ENCODE data around the gene SAMHD1. TPM values are rescaled to one million over a fixed set of nuclear protein-coding genes. Genes with fewer than 3 reads are reported as not detected.
A peak's percentile ranks its signal among the peaks of the same experiment; 100 is the strongest.
"Not testable (repeated sequence)": the region's sequence is repeated elsewhere in the genome, so short reads cannot be mapped to it uniquely, and the experiment has no call there.

Gene SAMHD1
- total RNA-seq, result 10 to 100 TPM; 50.4 to 57.7 TPM

DNA sequence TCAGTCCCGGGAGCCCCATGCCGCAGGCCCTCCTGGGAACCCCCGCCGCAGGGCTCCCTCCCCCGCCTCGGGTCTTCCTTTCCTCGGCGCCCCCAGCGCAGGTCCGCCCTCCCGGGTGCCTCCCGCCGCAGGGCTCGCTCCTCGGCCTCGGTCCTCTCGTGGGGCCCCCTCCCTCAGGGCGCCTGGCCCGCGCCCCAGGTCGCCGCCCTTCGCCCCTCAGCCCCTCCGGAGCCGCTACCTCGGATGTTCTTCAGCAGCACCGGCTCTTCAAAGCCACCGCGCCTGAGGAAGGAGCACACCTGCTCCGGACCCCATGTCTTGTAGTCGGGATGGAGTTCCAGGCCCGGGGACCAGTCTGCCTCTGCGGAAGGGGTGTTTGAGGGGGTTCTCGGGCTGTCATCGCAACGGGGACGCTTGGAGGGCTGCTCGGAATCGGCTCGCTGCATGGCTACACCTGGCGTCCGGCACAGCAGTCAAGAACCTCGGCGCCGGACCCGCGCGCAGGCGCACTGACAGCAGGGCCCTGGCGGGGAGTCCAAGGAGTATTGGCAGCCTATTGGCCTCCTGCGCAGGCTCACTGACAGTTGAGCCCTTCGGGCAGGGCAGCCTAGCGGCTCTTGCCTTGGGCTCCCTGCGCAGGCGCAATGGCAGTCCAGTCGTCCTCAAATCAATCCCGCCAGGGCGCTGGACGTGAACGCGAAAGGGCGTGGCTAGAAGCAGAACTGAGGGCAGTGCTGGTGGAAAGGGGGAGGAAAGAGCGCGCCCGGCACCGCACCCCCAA lies at the start of gene SAMHD1:
Gene SAMHD1 (minus strand): TSS at position 511 of the 781 bp plus-strand sequence. CDS start 65 bp downstream, at position 446.
- Mint-ChIP-seq H3K4me3 (peak within 1 kb of the TSS; percentile 98), H3K9me3 (no peaks in the 10 kb centered on the region), H3K36me3 (peaks cover 12% of the 10 kb centered on the region), H3K27ac (peak within 1 kb of the TSS; percentile 92), H3K4me1 (ENCODE audit: low read depth) (peaks cover 44% of the 10 kb centered on the region), H3K27me3 (no peaks in the 10 kb centered on the region)
- DNase-seq, result peak; percentile 95
- ChIA-PET CTCF (no interaction called here), POLR2A (interaction anchor here (1.6 kb wide), 1 partner anchor 144 kb away, joined by 5 read pairs; the partner anchor contains the start of gene RBL1)
- intact Hi-C loops (cut with micrococcal nuclease), result loop anchor here (1.0 to 2.0 kb wide), 4 partner anchors 17 to 144 kb away; partner anchors contain the start of gene RBL1

GRCh38 chr20:37000171-37000570 lies 48.7 kb upstream of the SAMHD1 start:
- H3K4me3 Mint-ChIP-seq; H3K9me3 Mint-ChIP-seq; DNase-seq; CTCF ChIA-PET; intact Hi-C loops (cut with micrococcal nuclease); POLR2A ChIA-PET; H3K4me1 Mint-ChIP-seq (ENCODE audit: low read depth); H3K27ac Mint-ChIP-seq; H3K27me3 Mint-ChIP-seq: not testable (repeated sequence)
- H3K36me3 Mint-ChIP-seq, result peaks cover 40% of the 10 kb centered on the region

GRCh38 chr20:36998652-36999051 lies 47.1 kb upstream of the SAMHD1 start:
- POLR2A ChIA-PET, result no interaction called here

GRCh38 chr20:36997121-36997520 lies 45.6 kb upstream of the SAMHD1 start:
- ChIA-PET CTCF (no interaction called here), POLR2A (no interaction called here)
- Mint-ChIP-seq H3K27ac (no peak overlapping the region), H3K4me1 (ENCODE audit: low read depth) (peaks cover 4% of the 10 kb centered on the region), H3K9me3 (peaks cover 7% of the 10 kb centered on the region), H3K36me3 (peaks cover 43% of the 10 kb centered on the region), H3K4me3 (no peak overlapping the region), H3K27me3 (no peaks in the 10 kb centered on the region)
- no peak for DNase-seq
- intact Hi-C loops (cut with micrococcal nuclease), result no loop called here

More at GRCh38 chr20:36998652-36999051, 47.1 kb upstream of the SAMHD1 start:
- peak overlapping the region; percentile 76 for H3K27ac Mint-ChIP-seq
- no peaks in the 10 kb centered on the region for H3K27me3 Mint-ChIP-seq
- intact Hi-C loops (cut with micrococcal nuclease), result no loop called here
- H3K9me3 Mint-ChIP-seq, result no peaks in the 10 kb centered on the region
- CTCF ChIA-PET, result no interaction called here
- H3K4me1 Mint-ChIP-seq (ENCODE audit: low read depth), result peaks cover 4% of the 10 kb centered on the region
- no peak for DNase-seq
- no peak overlapping the region for H3K4me3 Mint-ChIP-seq
- H3K36me3 Mint-ChIP-seq, result peaks cover 48% of the 10 kb centered on the region

DNA sequence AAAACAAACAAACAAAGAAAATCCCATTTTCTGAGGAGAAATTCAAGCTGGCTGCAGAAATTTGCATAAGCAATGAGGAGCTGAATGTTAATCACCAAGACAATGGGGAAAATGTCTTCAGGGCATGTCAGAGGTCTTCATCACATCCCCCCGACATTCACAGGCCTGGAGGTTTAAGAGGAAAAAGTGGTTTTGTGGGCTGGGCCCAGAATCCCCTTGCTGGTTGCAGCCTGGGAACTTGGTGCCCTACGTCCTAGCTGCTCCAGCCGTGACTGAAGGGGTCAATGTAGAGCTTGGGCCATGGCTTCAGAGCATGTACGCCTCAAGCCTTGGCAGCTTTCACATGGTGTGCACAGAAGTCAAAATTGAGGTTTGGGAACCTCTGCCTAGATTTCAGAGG lies 42.7 kb upstream of the SAMHD1 start:
- H3K27ac Mint-ChIP-seq, result not testable (repeated sequence)

DNA sequence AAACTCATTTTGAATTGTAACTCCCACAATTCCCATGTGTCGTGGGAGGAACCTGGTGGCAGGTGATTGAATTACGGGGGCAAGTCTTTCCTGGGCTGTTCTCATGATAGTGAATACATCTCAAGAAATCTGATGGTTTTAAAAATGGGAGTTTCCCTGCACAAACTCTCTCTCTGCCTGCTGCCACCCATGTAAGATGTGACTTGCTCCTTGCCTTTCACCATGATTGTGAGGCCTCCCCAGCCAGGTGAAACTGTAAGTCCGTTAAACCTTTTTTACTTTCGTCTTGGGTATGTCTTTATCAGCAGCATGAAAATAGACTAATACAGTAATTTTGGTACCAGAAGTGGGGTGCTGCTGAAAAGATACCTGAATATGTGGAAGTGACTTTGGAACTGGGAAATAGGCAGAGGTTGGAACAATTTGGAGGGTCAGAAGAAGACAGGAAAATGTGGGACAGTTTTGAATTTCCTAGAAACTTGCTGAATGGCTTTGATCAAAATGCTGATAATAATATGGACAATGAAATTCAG lies 41.4 kb upstream of the SAMHD1 start:
- no peak for DNase-seq
- Mint-ChIP-seq H3K4me3 (no peak overlapping the region), H3K36me3 (peaks cover 41% of the 10 kb centered on the region), H3K4me1 (ENCODE audit: low read depth) (peaks cover 19% of the 10 kb centered on the region), H3K27ac (no peak overlapping the region), H3K9me3 (peaks cover 7% of the 10 kb centered on the region), H3K27me3 (no peaks in the 10 kb centered on the region)
- ChIA-PET CTCF (no interaction called here), POLR2A (no interaction called here)
- intact Hi-C loops (cut with micrococcal nuclease), result no loop called here

More for the DNA sequence above, 42.7 kb upstream of the SAMHD1 start:
- CTCF ChIA-PET, result interaction anchor here (0.8 kb wide), 1 partner anchor 90 kb away, joined by 3 read pairs; no protein-coding TSS in a partner anchor
- POLR2A ChIA-PET; DNase-seq; intact Hi-C loops (cut with micrococcal nuclease); H3K4me3 Mint-ChIP-seq; H3K27me3 Mint-ChIP-seq; H3K9me3 Mint-ChIP-seq: not testable (repeated sequence)
- Mint-ChIP-seq H3K4me1 (ENCODE audit: low read depth) (peaks cover 10% of the 10 kb centered on the region), H3K36me3 (peaks cover 46% of the 10 kb centered on the region)

GRCh38 chr20:36991703-36992102 lies 40.2 kb upstream of the SAMHD1 start:
- peaks cover 20% of the 10 kb centered on the region for H3K4me1 Mint-ChIP-seq (ENCODE audit: low read depth)
- H3K27me3 Mint-ChIP-seq, result no peaks in the 10 kb centered on the region
- no peak overlapping the region for H3K4me3 Mint-ChIP-seq
- POLR2A ChIA-PET, result interaction anchor here (1.6 kb wide), 1 partner anchor 17 kb away, joined by 3 read pairs; no protein-coding TSS in a partner anchor
- no peak for DNase-seq
- intact Hi-C loops (cut with micrococcal nuclease), result no loop called here
- peaks cover 7% of the 10 kb centered on the region for H3K9me3 Mint-ChIP-seq
- peaks cover 36% of the 10 kb centered on the region for H3K36me3 Mint-ChIP-seq
- CTCF ChIA-PET, result no interaction called here
- H3K27ac Mint-ChIP-seq, result no peak overlapping the region

DNA sequence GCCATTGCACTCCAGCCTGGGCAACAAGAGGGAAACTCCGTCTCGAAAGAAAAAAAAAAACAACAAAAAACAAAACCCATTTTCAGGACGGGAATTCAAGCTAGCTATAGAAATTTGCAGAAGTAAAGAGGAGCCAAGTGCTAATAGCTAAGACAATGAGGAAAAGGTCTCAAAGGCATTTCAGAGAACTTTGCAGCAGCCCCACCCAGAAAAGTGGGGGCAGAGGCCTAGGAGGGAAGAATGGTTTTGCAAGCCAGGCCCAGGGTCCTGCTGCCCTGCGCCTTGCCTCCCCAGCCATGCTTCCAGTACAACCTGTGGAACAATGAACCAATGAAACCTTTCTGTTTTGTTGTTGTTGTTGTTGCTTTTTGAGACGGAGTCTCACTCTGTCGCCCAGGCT lies 38.3 kb upstream of the SAMHD1 start:
- ChIA-PET CTCF (no interaction called here), POLR2A (no interaction called here)
- peaks cover 23% of the 10 kb centered on the region for H3K36me3 Mint-ChIP-seq
- intact Hi-C loops (cut with micrococcal nuclease), result no loop called here
- H3K4me1 Mint-ChIP-seq (ENCODE audit: low read depth), result peaks cover 20% of the 10 kb centered on the region
- peaks cover 7% of the 10 kb centered on the region for H3K9me3 Mint-ChIP-seq
- no peak overlapping the region for H3K4me3 Mint-ChIP-seq
- no peaks in the 10 kb centered on the region for H3K27me3 Mint-ChIP-seq
- no peak overlapping the region for H3K27ac Mint-ChIP-seq
- no peak for DNase-seq

DNA sequence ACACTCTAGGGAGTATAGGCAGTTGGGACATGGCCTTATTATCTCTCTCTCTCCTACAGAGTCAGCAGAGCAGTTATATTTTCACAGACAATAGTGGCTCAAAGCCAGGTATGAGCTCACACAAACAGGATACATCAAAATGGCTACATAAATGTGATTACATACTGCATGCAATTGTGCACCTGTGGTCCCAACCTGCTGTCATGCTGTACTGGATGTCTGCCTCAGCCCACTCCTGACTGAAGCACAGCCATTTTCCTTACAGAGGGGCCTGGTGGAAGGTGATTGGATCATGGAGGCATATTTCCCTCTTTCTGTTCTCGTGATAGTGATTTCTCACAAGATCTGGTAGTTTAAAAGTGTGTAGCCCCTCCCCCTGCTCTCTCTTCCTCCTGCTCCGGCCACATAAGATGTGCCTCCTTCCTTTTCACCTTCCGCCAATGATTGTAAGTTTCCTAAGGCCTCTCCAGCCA lies 37.0 kb upstream of the SAMHD1 start:
- H3K4me3 Mint-ChIP-seq, result no peak overlapping the region
- peaks cover 20% of the 10 kb centered on the region for H3K4me1 Mint-ChIP-seq (ENCODE audit: low read depth)
- no peaks in the 10 kb centered on the region for H3K27me3 Mint-ChIP-seq
- H3K36me3 Mint-ChIP-seq, result peaks cover 14% of the 10 kb centered on the region
- CTCF ChIA-PET, result no interaction called here
- DNase-seq, result peak; percentile 23
- POLR2A ChIA-PET, result no interaction called here
- H3K27ac Mint-ChIP-seq, result peak overlapping the region; percentile 26
- intact Hi-C loops (cut with micrococcal nuclease), result no loop called here
- H3K9me3 Mint-ChIP-seq, result peaks cover 7% of the 10 kb centered on the region

DNA sequence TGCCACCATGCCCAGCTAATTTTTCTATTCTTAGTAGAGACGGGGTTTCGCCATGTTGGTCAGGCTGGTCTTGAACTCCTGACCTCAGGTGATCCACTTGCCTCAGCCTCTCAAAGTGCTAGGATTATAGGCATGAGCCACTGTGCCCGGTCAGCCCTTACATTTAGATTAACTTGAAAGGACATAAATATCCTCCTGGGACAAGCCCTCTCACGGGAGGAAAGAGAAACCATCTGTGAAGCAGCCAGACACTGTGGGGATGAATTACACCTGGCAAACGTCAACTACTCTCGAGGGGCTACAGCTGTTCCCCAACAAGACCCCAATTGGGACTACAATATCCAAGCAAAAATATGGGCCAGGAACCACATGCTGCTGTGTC lies 32.7 kb upstream of the SAMHD1 start:
- H3K27me3 Mint-ChIP-seq, result no peaks in the 10 kb centered on the region
- peaks cover 14% of the 10 kb centered on the region for H3K4me1 Mint-ChIP-seq (ENCODE audit: low read depth)
- H3K27ac Mint-ChIP-seq, result no peak overlapping the region
- ChIA-PET CTCF (no interaction called here), POLR2A (no interaction called here)
- DNase-seq, result no peak
- no peaks in the 10 kb centered on the region for H3K9me3 Mint-ChIP-seq
- intact Hi-C loops (cut with micrococcal nuclease), result no loop called here
- peaks cover 6% of the 10 kb centered on the region for H3K36me3 Mint-ChIP-seq
- no peak overlapping the region for H3K4me3 Mint-ChIP-seq

GRCh38 chr20:36975099-36975818 lies 23.8 kb upstream of the SAMHD1 start:
- H3K4me3 Mint-ChIP-seq, result no peak overlapping the region
- no peaks in the 10 kb centered on the region for H3K9me3 Mint-ChIP-seq
- intact Hi-C loops (cut with micrococcal nuclease), result loop anchor here (1.0 to 2.0 kb wide), 2 partner anchors 25 to 40 kb away; no protein-coding TSS in a partner anchor
- H3K27me3 Mint-ChIP-seq, result no peaks in the 10 kb centered on the region
- H3K27ac Mint-ChIP-seq, result peak overlapping the region; percentile 19
- no peaks in the 10 kb centered on the region for H3K36me3 Mint-ChIP-seq
- ChIA-PET POLR2A (no interaction called here), CTCF (interaction anchor here (0.5 kb wide), 1 partner anchor 16 kb away, joined by 3 read pairs; no protein-coding TSS in a partner anchor)
- peak; percentile 71 for DNase-seq
- H3K4me1 Mint-ChIP-seq (ENCODE audit: low read depth), result peaks cover 37% of the 10 kb centered on the region

DNA sequence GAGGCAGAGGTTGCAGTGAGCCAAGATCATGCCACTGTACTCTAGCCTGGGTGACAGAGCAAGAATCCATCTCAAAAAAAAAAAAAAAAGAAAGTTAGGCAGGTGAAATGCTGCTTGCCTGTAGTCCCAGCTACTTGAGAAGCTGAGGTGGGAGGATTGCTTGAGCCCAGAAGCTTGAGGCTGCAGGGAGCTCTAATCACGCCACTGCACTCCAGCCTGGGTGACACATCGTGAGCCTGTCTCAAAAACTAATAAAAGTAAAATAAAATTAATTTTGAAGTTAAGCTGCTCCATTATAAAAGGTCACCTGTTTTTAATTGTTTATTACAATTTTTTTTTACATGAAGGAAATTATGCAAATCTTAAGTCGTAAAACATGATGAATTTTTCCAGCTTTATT lies 23.2 kb upstream of the SAMHD1 start:
- Mint-ChIP-seq H3K27me3 (no peaks in the 10 kb centered on the region), H3K4me3 (no peak overlapping the region), H3K9me3 (no peaks in the 10 kb centered on the region), H3K27ac (no peak overlapping the region), H3K36me3 (peaks cover 2% of the 10 kb centered on the region), H3K4me1 (ENCODE audit: low read depth) (peaks cover 43% of the 10 kb centered on the region)
- peak; percentile 22 for DNase-seq
- ChIA-PET POLR2A (no interaction called here), CTCF (interaction anchor here (0.5 kb wide), 1 partner anchor 16 kb away, joined by 3 read pairs; no protein-coding TSS in a partner anchor)
- intact Hi-C loops (cut with micrococcal nuclease), result loop anchor here (1.0 to 2.0 kb wide), 2 partner anchors 24 to 40 kb away; no protein-coding TSS in a partner anchor
